Vagina (tissue), 2 donors: ENCODE measurements around the gene SF3B2.

Experiments used
- CTCF ChIP-seq, 3 experiments: fragments of 450-650 bp in 2 of 3; fragments of 200-600 bp in 1 of 3; sonication (generic) in 1 of 3; IDR thresholded peaks; one replicate each; pipeline ENCODE4 v1.5.1; 2017 to 2019; ENCODE audit warnings: antibody characterized with exemption in 3 of 3, mild to moderate bottlenecking in 2 of 3, moderate library complexity in 2 of 3
- POLR2A ChIP-seq, 2 donors: fragments of 450-650 bp; IDR thresholded peaks; one replicate each; pipeline ENCODE4 v1.6.1; 2017; ENCODE audit warnings: antibody characterized with exemption in 2 of 2, mild to moderate bottlenecking in 2 of 2, moderate library complexity in 2 of 2

- TF ChIP-seq CTCF (IDR thresholded peaks at IDR 0.05) (no peak), POLR2A (IDR thresholded peaks at IDR 0.05) (no peak)
Measured at GRCh38 chr11:66035653-66036333, 16.4 kb upstream of the SF3B2 start.
